A549 (cell line): ENCODE data around the gene TMC6.

Source experiments
- BCL3 ChIP-seq: fragments of >200 bp; sonication (Bioruptor Twin); formaldehyde crosslinking; IDR thresholded peaks from 3 replicates; pipeline ENCODE4 v1.6.1; 2016
- CHD2 ChIP-seq: fragments of 150-350 bp; IDR thresholded peaks from 2 replicates; pipeline ENCODE4 v1.6.1; 2014; ENCODE audit warnings: low read length; ENCODE audit not compliant: partially characterized antibody
- CTCF ChIP-seq: fragments of >200 bp; sonication (Bioruptor Twin); formaldehyde crosslinking; IDR thresholded peaks from 3 replicates; pipeline ENCODE4 v1.5.1; 2016
- EHMT2 ChIP-seq: fragments of 200-600 bp; sonication (generic); IDR thresholded peaks from 2 replicates; pipeline ENCODE4 v1.6.1; 2016; ENCODE audit warnings: antibody characterized with exemption, low read depth, mild to moderate bottlenecking, moderate library complexity
- EP300 ChIP-seq, 2 experiments: fragments of >200 bp; sonication (Bioruptor Twin); formaldehyde crosslinking; IDR thresholded peaks; 2 replicates in 1 of 2; 3 replicates in 1 of 2; pipeline ENCODE4 v1.6.1; 2016 to 2017
- FOSL2 ChIP-seq, 2 experiments: fragments of 450-650 bp in 1 of 2; fragments of >200 bp in 1 of 2; sonication (Bioruptor Twin) in 1 of 2; formaldehyde crosslinking; IDR thresholded peaks; 2 replicates each; pipeline versions ENCODE4 v1.5.0 to v1.6.1; 2016 to 2020; ENCODE audit warnings: mild to moderate bottlenecking in 1 of 2, moderate library complexity in 1 of 2
- PHF8 ChIP-seq: fragments of 200-600 bp; sonication (generic); IDR thresholded peaks from 2 replicates; pipeline ENCODE4 v1.6.1; 2016; ENCODE audit warnings: low read depth, mild to moderate bottlenecking, antibody characterized with exemption, moderate library complexity, borderline replicate concordance
- POLR2A ChIP-seq: IDR thresholded peaks from 2 replicates; pipeline ENCODE4 v1.6.1; 2012; ENCODE audit warnings: mild to moderate bottlenecking, low read length

- TF ChIP-seq BCL3 = no peak
- peak; percentile 51 for TF ChIP-seq CTCF
- no peak for TF ChIP-seq PHF8
- no peak for TF ChIP-seq EP300 (IDR thresholded peaks at IDR 0.05)
- no peak for TF ChIP-seq CHD2
- no peak for TF ChIP-seq FOSL2 (IDR thresholded peaks at IDR 0.05)
- no peak for TF ChIP-seq FOSL2 (CRISPR knock-in tag; IDR thresholded peaks at IDR 0.05)
- no peak for TF ChIP-seq POLR2A
- no peak for TF ChIP-seq EHMT2
Measured at GRCh38 chr17:78137392-78138203, 9.0 kb upstream of the TMC6 start.
